ENCODE results near the gene GLRX2.

The GLRX2 gene

DNA sequence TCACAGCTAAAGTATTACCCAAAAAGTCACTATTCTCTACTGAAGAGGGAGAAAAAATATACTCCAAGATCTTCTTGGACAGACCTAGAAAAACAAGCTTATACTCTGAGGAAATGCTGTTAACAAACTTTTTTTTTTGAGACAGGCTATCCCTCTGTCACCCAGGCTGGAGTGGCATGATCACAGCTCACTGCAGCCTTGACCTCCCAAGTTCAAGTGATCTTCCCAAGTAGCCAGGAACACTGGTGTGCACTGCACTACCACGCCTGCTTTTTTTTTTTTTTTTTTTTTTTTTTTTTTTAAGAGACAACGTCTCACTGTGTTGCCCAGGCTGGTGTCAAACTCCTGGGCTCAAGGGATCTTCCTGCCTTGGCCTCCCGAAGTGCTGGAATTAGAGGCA is 17.3 kb downstream of the GLRX2 start:
- TF ChIP-seq, protein P1, sequence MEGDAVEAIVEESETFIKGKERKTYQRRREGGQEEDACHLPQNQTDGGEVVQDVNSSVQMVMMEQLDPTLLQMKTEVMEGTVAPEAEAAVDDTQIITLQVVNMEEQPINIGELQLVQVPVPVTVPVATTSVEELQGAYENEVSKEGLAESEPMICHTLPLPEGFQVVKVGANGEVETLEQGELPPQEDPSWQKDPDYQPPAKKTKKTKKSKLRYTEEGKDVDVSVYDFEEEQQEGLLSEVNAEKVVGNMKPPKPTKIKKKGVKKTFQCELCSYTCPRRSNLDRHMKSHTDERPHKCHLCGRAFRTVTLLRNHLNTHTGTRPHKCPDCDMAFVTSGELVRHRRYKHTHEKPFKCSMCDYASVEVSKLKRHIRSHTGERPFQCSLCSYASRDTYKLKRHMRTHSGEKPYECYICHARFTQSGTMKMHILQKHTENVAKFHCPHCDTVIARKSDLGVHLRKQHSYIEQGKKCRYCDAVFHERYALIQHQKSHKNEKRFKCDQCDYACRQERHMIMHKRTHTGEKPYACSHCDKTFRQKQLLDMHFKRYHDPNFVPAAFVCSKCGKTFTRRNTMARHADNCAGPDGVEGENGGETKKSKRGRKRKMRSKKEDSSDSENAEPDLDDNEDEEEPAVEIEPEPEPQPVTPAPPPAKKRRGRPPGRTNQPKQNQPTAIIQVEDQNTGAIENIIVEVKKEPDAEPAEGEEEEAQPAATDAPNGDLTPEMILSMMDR (IDR thresholded peaks at IDR 0.05): no peak

GRCh38 chr1:193086342-193086741 is 18.9 kb downstream of the GLRX2 start:
- TF ChIP-seq, protein P1 (IDR thresholded peaks at IDR 0.05): no peak

DNA sequence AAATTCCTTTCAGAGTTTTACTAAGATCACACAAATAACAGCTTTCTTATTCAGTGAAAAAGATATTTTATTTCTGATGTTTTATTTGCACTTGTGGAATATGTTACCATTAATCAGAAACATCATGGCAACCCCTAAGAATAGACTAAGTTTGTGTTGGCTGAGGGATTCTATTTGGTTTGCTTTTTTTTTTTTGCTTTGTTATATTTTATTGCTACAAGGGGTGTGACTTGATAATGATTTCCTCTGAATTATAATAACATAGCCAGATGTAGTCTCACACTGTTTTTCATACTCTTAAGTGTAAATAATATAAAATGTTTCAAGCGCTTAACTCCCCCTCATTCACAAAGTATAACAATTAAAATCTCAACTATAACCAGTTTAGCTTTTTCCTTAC is 20.0 kb downstream of the GLRX2 start:
- TF ChIP-seq, protein P1 (IDR thresholded peaks at IDR 0.05): no peak

GRCh38 chr1:193083365-193084088 is 21.7 kb downstream of the GLRX2 start:
- TF ChIP-seq, protein P1 (IDR thresholded peaks at IDR 0.05): no peak

GRCh38 chr1:193079187-193079586 is 26.0 kb downstream of the GLRX2 start:
- TF ChIP-seq, protein P1 (IDR thresholded peaks at IDR 0.05): no peak

- TF ChIP-seq, protein P1 (IDR thresholded peaks at IDR 0.05): no peak
These were observed 27.2 kb downstream of the GLRX2 start for GRCh38 chr1:193077991-193078390.

DNA sequence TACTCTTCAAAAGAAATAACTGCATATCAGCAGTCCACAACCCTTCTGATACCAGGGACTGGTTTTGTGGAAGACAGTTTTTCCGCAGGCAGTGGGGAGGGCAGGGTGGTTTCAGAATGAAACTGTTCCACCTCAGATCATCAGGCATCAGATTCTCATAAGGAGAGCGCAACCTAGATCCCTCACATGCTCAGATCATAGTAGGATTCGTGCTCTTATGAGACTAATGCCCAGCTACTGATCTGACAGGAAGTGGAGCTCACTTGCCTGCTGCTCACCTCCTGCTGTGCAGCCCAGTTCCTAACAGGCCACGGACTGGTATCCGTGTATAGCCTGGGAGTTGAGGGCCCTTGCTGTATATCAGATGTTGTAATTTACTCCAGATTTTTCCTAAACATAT is 34.3 kb downstream of the GLRX2 start:
- TF ChIP-seq, protein P1 (IDR thresholded peaks at IDR 0.05): no peak

DNA sequence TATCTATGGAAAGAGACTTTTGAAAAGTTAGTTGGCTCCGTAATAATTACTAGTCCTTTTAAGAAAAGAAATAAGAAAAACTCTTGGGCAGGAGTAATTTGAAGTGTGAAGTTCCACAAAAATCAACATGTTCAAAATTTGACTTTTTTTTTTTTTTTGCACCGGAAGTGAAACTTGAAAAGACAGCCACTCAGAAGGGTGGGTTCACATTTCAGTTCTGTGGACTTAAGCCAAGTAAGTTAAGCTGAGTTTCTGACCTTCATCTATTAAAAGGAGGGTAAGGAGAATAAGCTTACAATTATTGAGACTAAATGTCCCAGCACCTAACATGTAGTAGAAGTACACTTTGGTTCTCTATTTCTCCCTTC is 34.8 kb downstream of the GLRX2 start:
- TF ChIP-seq, protein P1 (IDR thresholded peaks at IDR 0.05): no peak

All from LNCAP (cell line).